Neuronal stem cell (in vitro differentiated cells): ENCODE measurements around the gene HDAC9.

Source experiments
- DNase-seq: peaks from one replicate; pipeline ENCODE4 v3.0.0-alpha.2; 2013; ENCODE audit warnings: low spot score
- H2AFZ ChIP-seq: one replicate; pipeline ENCODE4 v1.6.1; 2013; ENCODE audit warnings: mild to moderate bottlenecking, low read length, inconsistent platforms
- H2AK5ac ChIP-seq: 2 replicates; pipeline ENCODE4 v1.6.1; 2013; ENCODE audit warnings: low read depth, mild to moderate bottlenecking, inconsistent platforms, low read length, moderate library complexity, mixed read lengths
- H2BK120ac ChIP-seq: 2 replicates; pipeline ENCODE4 v1.6.1; 2013; ENCODE audit warnings: low read depth, mild to moderate bottlenecking, inconsistent platforms, low read length, moderate library complexity, mixed read lengths
- H2BK12ac ChIP-seq: one replicate; pipeline ENCODE4 v1.6.1; 2013; ENCODE audit warnings: low read length, inconsistent platforms
- H2BK15ac ChIP-seq: 2 replicates; pipeline ENCODE4 v1.6.1; 2013; ENCODE audit warnings: mild to moderate bottlenecking, low read length, inconsistent platforms, mixed read lengths
- H2BK5ac ChIP-seq: one replicate; pipeline ENCODE4 v1.6.1; 2013; ENCODE audit warnings: inconsistent platforms, mild to moderate bottlenecking, low read length, moderate library complexity
- H3K14ac ChIP-seq: one replicate; pipeline ENCODE4 v1.6.1; 2013; ENCODE audit warnings: low read length, inconsistent platforms
- H3K18ac ChIP-seq: 2 replicates; pipeline ENCODE4 v1.6.1; 2013; ENCODE audit warnings: low read length, inconsistent platforms
- H3K23ac ChIP-seq: 2 replicates; pipeline ENCODE4 v1.6.1; 2013; ENCODE audit warnings: low read depth, mild to moderate bottlenecking, mixed read lengths, low read length, inconsistent platforms; ENCODE audit not compliant: poor library complexity
- H3K27ac ChIP-seq: replicated peaks from 3 replicates; pipeline ENCODE4 v1.5.1; 2013; ENCODE audit warnings: low read length, inconsistent platforms
- H3K27me3 ChIP-seq, 3 experiments: 2 replicates each; pipeline ENCODE4 v1.6.1; 2013; ENCODE audit warnings: low read length in 3 of 3, mild to moderate bottlenecking in 2 of 3, inconsistent platforms in 1 of 3, low read depth in 1 of 3, mixed read lengths in 1 of 3, moderate library complexity in 1 of 3; ENCODE audit not compliant: control insufficient read depth in 3 of 3, insufficient read depth in 3 of 3
- H3K36me3 ChIP-seq, 2 donors: replicated peaks in 1 of 2; 2 replicates each; pipeline ENCODE4 v1.6.1; 2013; ENCODE audit warnings: low read length in 2 of 2; ENCODE audit not compliant: control insufficient read depth in 2 of 2, insufficient read depth in 2 of 2
- H3K4ac ChIP-seq: 2 replicates; pipeline ENCODE4 v1.6.1; 2013; ENCODE audit warnings: inconsistent platforms, mild to moderate bottlenecking, low read length, moderate library complexity
- H3K4me1 ChIP-seq, 2 donors: 1 replicate in 1 of 2; 2 replicates in 1 of 2; pipeline ENCODE4 v1.6.1; 2013; ENCODE audit warnings: low read length in 2 of 2, low read depth in 1 of 2; ENCODE audit not compliant: control insufficient read depth in 2 of 2, insufficient read depth in 1 of 2
- H3K4me2 ChIP-seq: one replicate; pipeline ENCODE4 v1.6.1; 2013; ENCODE audit warnings: mild to moderate bottlenecking, low read length, inconsistent platforms; ENCODE audit not compliant: insufficient read depth, poor library complexity, severe bottlenecking
- H3K4me3 ChIP-seq, 2 donors: 2 replicates each; pipeline ENCODE4 v1.5.1; 2013; ENCODE audit warnings: low read length in 2 of 2, mild to moderate bottlenecking in 2 of 2, inconsistent platforms in 1 of 2, moderate library complexity in 1 of 2
- H3K79me1 ChIP-seq: one replicate; pipeline ENCODE4 v1.6.1; 2013; ENCODE audit warnings: low read depth, mild to moderate bottlenecking, inconsistent platforms, low read length, moderate library complexity
- H3K9ac ChIP-seq: one replicate; pipeline ENCODE4 v1.6.1; 2013; ENCODE audit warnings: mild to moderate bottlenecking, low read depth, low read length, inconsistent platforms; ENCODE audit not compliant: poor library complexity
- H3K9me3 ChIP-seq, 2 donors: replicated peaks in 1 of 2; 2 replicates each; pipeline versions ENCODE3 to v1.6.1; 2013; ENCODE audit warnings: low read length in 2 of 2, mild to moderate bottlenecking in 2 of 2, inconsistent platforms in 1 of 2, low read depth in 1 of 2, mixed read lengths in 1 of 2, moderate library complexity in 1 of 2; ENCODE audit not compliant: control insufficient read depth in 2 of 2, insufficient read depth in 1 of 2
- H4K8ac ChIP-seq: one replicate; pipeline ENCODE4 v1.6.1; 2013; ENCODE audit warnings: low read depth, mild to moderate bottlenecking, inconsistent platforms, low read length, moderate library complexity
- H4K91ac ChIP-seq: one replicate; pipeline ENCODE4 v1.6.1; 2013; ENCODE audit warnings: low read length, low read depth, mild to moderate bottlenecking, inconsistent platforms; ENCODE audit not compliant: poor library complexity
- WGBS, 2 donors: extraction: QIAGEN DNeasy Blood & Tissue Kit; methylation state at CpG; one replicate each; pipeline ENCODE4 v1.1.7; 2013; ENCODE audit warnings: missing lambda C conversion rate in 2 of 2, mixed read lengths in 1 of 2; ENCODE audit not compliant: insufficient read length in 2 of 2, insufficient replicate concordance in 1 of 2; ENCODE audit errors: extremely low coverage in 2 of 2; 5-methylcytosine and 5-hydroxymethylcytosine counted together

Gene HDAC9

DNA sequence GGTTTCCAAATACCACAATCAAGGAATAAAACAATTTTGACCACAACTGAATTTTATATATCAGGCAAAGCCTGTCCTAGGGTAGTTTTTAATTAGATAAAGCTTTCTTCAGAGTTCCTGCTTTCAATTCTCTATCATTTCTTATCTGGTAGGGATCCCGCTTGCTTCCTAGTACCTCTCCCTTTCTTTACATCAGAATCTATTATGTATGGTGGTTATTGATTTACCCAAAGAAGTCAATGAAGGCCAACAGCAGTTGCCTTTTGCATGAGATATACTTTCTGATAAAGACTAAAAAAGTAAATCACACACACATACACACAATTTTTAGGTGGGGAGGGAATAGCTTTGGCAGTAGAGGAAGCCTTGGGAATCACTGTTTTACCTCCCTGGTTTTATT, 70.7 kb downstream of the HDAC9 start:
- no peaks in the 10 kb centered on the region for H3K79me1 ChIP-seq
- H4K91ac ChIP-seq = no peak overlapping the region
- H2AFZ ChIP-seq = no peak overlapping the region
- no peak overlapping the region for H2BK120ac ChIP-seq
- no peak overlapping the region for H2BK15ac ChIP-seq
- no peak overlapping the region for H2AK5ac ChIP-seq
- no peak overlapping the region for H3K4me2 ChIP-seq
- H3K36me3 ChIP-seq = no peaks in the 10 kb centered on the region
- DNase-seq = no peak
- H3K18ac ChIP-seq = no peak overlapping the region
- WGBS, 2 donors = no CpG with 5 or more reads among the region's 1 CpG
- no peak overlapping the region for H3K4ac ChIP-seq
- no peak overlapping the region for H3K23ac ChIP-seq
- no peaks in the 10 kb centered on the region for H3K4me1 ChIP-seq
- H2BK5ac ChIP-seq = no peak overlapping the region
- no peaks in the 10 kb centered on the region for H3K9me3 ChIP-seq
- H4K8ac ChIP-seq = no peak overlapping the region
- no peak overlapping the region for H3K4me3 ChIP-seq
- H3K9ac ChIP-seq = no peak overlapping the region
- no peak overlapping the region for H3K27ac ChIP-seq
- H2BK12ac ChIP-seq = no peak overlapping the region
- no peak overlapping the region for H3K14ac ChIP-seq
- H3K27me3 ChIP-seq = no peaks in the 10 kb centered on the region

DNA sequence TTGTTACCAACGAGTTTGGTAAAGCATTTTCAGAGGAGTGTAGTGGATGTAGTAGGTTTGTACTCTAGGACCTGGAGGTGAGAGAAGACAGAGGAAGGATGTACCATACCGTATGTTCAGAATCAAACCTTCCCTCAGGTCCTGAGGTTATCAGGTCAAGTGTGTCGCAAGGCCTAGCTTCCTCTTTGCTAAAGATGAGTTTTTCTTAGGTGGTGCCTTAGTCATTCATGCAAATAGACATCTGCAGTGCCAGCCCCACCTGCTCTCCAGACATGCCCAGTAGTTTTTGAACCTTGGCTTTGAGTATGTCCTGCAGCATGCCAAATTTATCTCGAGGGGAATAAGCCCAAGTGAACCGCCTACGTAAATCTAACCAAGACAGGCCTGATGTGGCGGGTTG, 71.3 kb downstream of the HDAC9 start:
- H2BK12ac ChIP-seq = no peak overlapping the region
- no peak overlapping the region for H3K27ac ChIP-seq
- no peak overlapping the region for H4K8ac ChIP-seq
- WGBS, 2 donors = no CpG with 5 or more reads among the region's 7 CpGs
- no peak overlapping the region for H2BK15ac ChIP-seq
- H3K9ac ChIP-seq = no peak overlapping the region
- H3K4me1 ChIP-seq = no peaks in the 10 kb centered on the region
- H3K4ac ChIP-seq = no peak overlapping the region
- no peak overlapping the region for H3K18ac ChIP-seq
- H3K23ac ChIP-seq = no peak overlapping the region
- H2BK120ac ChIP-seq = no peak overlapping the region
- H3K79me1 ChIP-seq = no peaks in the 10 kb centered on the region
- H4K91ac ChIP-seq = no peak overlapping the region
- no peaks in the 10 kb centered on the region for H3K36me3 ChIP-seq
- no peak overlapping the region for H3K4me2 ChIP-seq
- no peak overlapping the region for H3K14ac ChIP-seq
- H3K4me3 ChIP-seq = no peak overlapping the region
- no peaks in the 10 kb centered on the region for H3K27me3 ChIP-seq
- no peak for DNase-seq
- no peak overlapping the region for H2AFZ ChIP-seq
- no peak overlapping the region for H2BK5ac ChIP-seq
- H2AK5ac ChIP-seq = no peak overlapping the region
- no peaks in the 10 kb centered on the region for H3K9me3 ChIP-seq

DNA sequence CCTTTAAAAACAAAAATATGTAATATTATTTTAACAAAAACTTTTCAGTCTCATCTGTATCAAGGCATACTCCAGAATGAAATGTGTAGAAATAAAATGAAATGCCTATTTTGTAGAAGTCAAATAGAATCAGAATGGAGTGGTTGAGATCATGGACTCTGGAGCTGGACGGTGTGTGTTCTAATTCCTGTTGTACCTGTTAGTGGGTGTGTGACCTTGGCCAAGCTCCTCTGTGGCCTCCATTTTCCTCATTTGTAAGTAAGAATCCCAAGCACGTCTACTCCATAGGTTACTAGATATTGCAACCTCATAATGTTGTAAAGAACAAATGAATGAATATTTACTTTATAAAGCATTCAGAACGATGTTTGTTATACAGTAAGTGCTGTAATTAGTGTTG, 74.9 kb downstream of the HDAC9 start:
- no peak overlapping the region for H3K4me2 ChIP-seq
- no peak overlapping the region for H3K14ac ChIP-seq
- no peak overlapping the region for H3K9ac ChIP-seq
- H3K36me3 ChIP-seq = peaks cover 0 to 2% of the 10 kb centered on the region in 2 donors
- WGBS, 2 donors = no CpG with 5 or more reads among the region's 3 CpGs
- H2BK120ac ChIP-seq = no peak overlapping the region
- no peak for DNase-seq
- no peaks in the 10 kb centered on the region for H3K4me1 ChIP-seq
- no peak overlapping the region for H4K8ac ChIP-seq
- H3K23ac ChIP-seq = no peak overlapping the region
- peaks cover 3 to 4% of the 10 kb centered on the region in 2 donors for H3K9me3 ChIP-seq
- H2BK5ac ChIP-seq = no peak overlapping the region
- H2AK5ac ChIP-seq = no peak overlapping the region
- no peak overlapping the region for H3K4ac ChIP-seq
- no peak overlapping the region for H3K18ac ChIP-seq
- no peak overlapping the region for H2BK15ac ChIP-seq
- H2BK12ac ChIP-seq = no peak overlapping the region
- no peak overlapping the region for H2AFZ ChIP-seq
- H3K27me3 ChIP-seq = no peaks in the 10 kb centered on the region
- no peaks in the 10 kb centered on the region for H3K79me1 ChIP-seq
- no peak overlapping the region for H3K27ac ChIP-seq
- H4K91ac ChIP-seq = no peak overlapping the region
- H3K4me3 ChIP-seq = no peak overlapping the region

- Histone ChIP-seq H3K9ac (no peak overlapping the region), H2BK15ac (no peak overlapping the region), H3K9me3 (peaks cover 3 to 4% of the 10 kb centered on the region in 2 donors), H2BK5ac (no peak overlapping the region), H3K36me3 (peaks cover 0 to 2% of the 10 kb centered on the region in 2 donors), H2AFZ (no peak overlapping the region), H3K18ac (no peak overlapping the region), H3K27me3 (no peaks in the 10 kb centered on the region), H3K4me1 (no peaks in the 10 kb centered on the region), H2BK12ac (no peak overlapping the region), H4K91ac (no peak overlapping the region), H3K23ac (no peak overlapping the region), H3K14ac (no peak overlapping the region), H2AK5ac (no peak overlapping the region), H3K4me2 (no peak overlapping the region), H3K79me1 (no peaks in the 10 kb centered on the region), H4K8ac (no peak overlapping the region), H3K27ac (no peak overlapping the region), H3K4ac (no peak overlapping the region), H2BK120ac (no peak overlapping the region), H3K4me3 (no peak overlapping the region)
- no peak for DNase-seq
- WGBS, 2 donors = no CpG with 5 or more reads among the region's 3 CpGs
These were observed 75.4 kb downstream of the HDAC9 start for GRCh38 chr7:18570890-18571478.
